HepG2 (cell line): ENCODE measurements around the gene ZFYVE28.

ENCODE experiments used
- CBFB ChIP-seq: sonication (generic); formaldehyde crosslinking; IDR thresholded peaks from 2 replicates; pipeline ENCODE4 v1.4.0; 2020; ENCODE audit warnings: missing genetic modification reagents
- CTCF ChIP-seq: sonication (generic); formaldehyde crosslinking; IDR thresholded peaks from 2 replicates; pipeline ENCODE4 v1.5.0; 2020; ENCODE audit warnings: mild to moderate bottlenecking, missing genetic modification reagents, moderate library complexity
- EZH2 ChIP-seq: conservative IDR thresholded peaks from 2 replicates; pipeline ENCODE4 v1.6.1; 2012; ENCODE audit warnings: mild to moderate bottlenecking, low read depth, low read length, moderate library complexity
- FOXP4 ChIP-seq: sonication (generic); formaldehyde crosslinking; IDR thresholded peaks from 2 replicates; pipeline ENCODE4 v1.4.0; 2020; ENCODE audit warnings: missing genetic modification reagents
- POLR2AphosphoS5 ChIP-seq: IDR thresholded peaks from 2 replicates; pipeline ENCODE4 v1.6.1; 2012; ENCODE audit warnings: low read depth, low read length
- PTBP1 ChIP-seq: fragments of 200-400 bp; formaldehyde crosslinking; IDR thresholded peaks from 2 replicates; pipeline ENCODE4 v1.6.1; 2018; ENCODE audit warnings: low read length, low read depth; ENCODE audit not compliant: poor library complexity, severe bottlenecking
- SMC3 ChIP-seq: IDR thresholded peaks from 2 replicates; pipeline ENCODE4 v1.6.1; 2011; ENCODE audit warnings: low read length, improper control_type of control experiment
- SP1 ChIP-seq, 2 experiments: fragments of 450-650 bp in 1 of 2; sonication (generic) in 1 of 2; formaldehyde crosslinking in 1 of 2; IDR thresholded peaks; 2 replicates each; pipeline versions ENCODE4 v1.4.0 to v1.6.1; 2016 to 2020; ENCODE audit warnings: missing genetic modification reagents in 1 of 2
- ZFX ChIP-seq: sonication (generic); formaldehyde crosslinking; IDR thresholded peaks from 2 replicates; pipeline ENCODE4 v1.4.0; 2020; ENCODE audit warnings: mild to moderate bottlenecking, low read depth, missing genetic modification reagents, moderate library complexity
- ZNF256 ChIP-seq: sonication (generic); formaldehyde crosslinking; conservative IDR thresholded peaks from 2 replicates; pipeline ENCODE4 v1.4.0; 2020; ENCODE audit warnings: missing genetic modification reagents
- ZZZ3 ChIP-seq: sonication (generic); formaldehyde crosslinking; IDR thresholded peaks from 2 replicates; pipeline ENCODE4 v1.4.0; 2020; ENCODE audit warnings: missing genetic modification reagents, mild to moderate bottlenecking, borderline replicate concordance

- TF ChIP-seq ZFX (CRISPR knock-in tag) (no peak), ZNF256 (no peak), ZZZ3 (CRISPR knock-in tag) (no peak), FOXP4 (CRISPR knock-in tag) (no peak), CBFB (CRISPR knock-in tag) (no peak), EZH2 (no peak), SMC3 (no peak), CTCF (CRISPR knock-in tag) (no peak), POLR2AphosphoS5 (no peak), PTBP1 (no peak), SP1 (IDR thresholded peaks at IDR 0.05) (no peak), SP1 (CRISPR knock-in tag; IDR thresholded peaks at IDR 0.05) (no peak)
Measured at GRCh38 chr4:2442175-2442993, 23.9 kb upstream of the ZFYVE28 start.
